HG03342 (cell line): ENCODE results near the gene OCA2.
"Not testable (repeated sequence)": the region's sequence is repeated elsewhere in the genome, so short reads cannot be mapped to it uniquely, and the experiment has no call there.

Experiments
- ATAC-seq: cut with Tn5 transposase; IDR thresholded peaks from one replicate; pipeline ENCODE4 v1.9.1; 2021; ENCODE audit warnings: mild to moderate bottlenecking, moderate library complexity; ENCODE audit not compliant: unreplicated experiment

The OCA2 gene

GRCh38 chr15:28098766-28099554 is at the start of gene OCA2:
Gene OCA2, minus strand, starts transcription at chr15:28099315. Its CDS starts 17,441 bp downstream, at chr15:28081874.
- no peak for ATAC-seq

DNA sequence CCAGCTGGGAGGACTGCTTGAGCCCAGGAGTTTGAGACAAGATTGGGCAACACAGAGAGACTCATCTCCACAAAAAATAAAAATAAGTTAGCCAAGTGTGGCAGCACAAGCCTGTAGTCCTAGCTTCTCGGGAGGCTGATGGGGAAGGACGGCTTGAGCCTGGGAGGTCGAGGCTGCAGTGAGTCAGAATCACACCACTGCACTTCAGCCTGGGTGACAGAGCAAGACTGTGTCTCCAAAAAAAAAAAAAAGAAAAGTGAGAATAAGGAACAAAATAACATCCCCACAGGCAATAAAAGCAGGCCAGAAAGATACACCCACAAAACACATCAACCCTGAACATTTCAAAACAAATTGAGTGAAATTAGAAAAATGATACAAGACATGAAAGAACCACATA is 48.7 kb upstream of the OCA2 start:
- no peak for ATAC-seq

DNA sequence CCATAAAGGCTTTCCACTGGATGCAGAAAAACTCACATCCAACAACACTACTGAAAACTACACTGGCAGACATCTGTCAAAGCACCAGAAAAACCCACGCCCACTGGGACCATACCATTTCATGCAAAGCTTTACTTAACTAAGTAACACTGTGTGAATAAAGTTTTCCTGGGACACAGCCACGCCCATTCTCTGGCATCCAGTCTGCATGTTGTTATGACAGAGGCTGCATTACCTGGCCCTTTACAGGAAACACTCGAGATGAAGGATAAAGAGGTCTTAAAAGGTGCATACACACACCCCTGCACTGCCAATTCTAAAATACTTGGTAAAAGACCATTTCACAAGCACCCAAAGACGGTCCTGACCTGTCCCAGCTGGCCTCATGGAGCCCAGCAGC is 46.3 kb upstream of the OCA2 start:
- not testable (repeated sequence) for ATAC-seq

- no peak for ATAC-seq
These were observed 40.9 kb upstream of the OCA2 start for GRCh38 chr15:28140062-28140461.

DNA sequence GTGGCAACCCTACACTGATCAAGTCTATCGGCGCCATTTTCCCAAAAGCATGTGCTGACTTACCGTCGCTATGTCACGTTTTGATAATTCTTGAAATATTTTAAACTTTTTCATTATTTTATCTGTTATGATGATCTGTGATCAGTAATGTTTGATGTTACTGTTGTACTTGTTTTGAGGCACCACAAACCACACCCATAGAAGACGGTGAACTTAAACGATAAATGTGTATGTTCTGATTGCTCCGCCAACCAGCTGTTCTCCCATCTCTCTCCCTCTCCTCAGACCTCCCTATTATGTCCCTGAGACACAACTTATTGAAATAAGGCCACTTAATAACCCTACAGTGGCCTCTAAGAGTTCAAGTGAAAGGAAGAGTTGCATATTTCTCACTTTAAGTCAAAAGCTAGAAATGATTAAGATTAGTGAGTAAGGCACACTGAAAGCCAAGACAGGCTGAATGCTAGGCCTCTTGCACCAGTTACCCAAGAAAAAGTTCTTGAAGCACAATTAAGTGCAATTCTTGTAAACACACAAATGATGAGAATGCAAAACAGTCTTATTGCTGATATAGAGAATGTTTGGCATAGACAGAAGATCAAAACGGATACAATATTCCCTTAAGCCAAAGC is 38.4 kb upstream of the OCA2 start:
- ATAC-seq: not testable (repeated sequence)

- peak; percentile 99 for ATAC-seq
These were observed 37.3 kb upstream of the OCA2 start for GRCh38 chr15:28136236-28136904.

DNA sequence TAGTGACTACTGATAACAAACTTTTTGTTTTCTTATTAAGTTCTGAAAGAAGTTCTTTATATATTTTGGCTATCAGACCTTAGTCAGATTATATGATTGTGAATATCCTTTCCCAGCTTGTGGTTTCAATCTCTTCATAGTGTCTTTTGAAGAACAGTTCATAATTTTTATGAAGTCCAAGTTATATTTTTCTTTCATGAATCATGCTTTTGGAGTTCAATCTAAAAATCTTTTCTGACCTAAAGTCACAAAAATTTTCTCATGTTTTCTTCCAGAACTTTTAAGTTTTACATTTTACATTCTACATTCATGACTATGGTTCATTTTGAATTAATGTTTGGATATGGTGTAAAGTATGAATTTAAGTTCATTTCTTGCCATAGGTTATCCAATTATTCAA is 34.2 kb upstream of the OCA2 start:
- no peak for ATAC-seq

GRCh38 chr15:28132524-28133275 is 33.6 kb upstream of the OCA2 start:
- no peak for ATAC-seq

DNA sequence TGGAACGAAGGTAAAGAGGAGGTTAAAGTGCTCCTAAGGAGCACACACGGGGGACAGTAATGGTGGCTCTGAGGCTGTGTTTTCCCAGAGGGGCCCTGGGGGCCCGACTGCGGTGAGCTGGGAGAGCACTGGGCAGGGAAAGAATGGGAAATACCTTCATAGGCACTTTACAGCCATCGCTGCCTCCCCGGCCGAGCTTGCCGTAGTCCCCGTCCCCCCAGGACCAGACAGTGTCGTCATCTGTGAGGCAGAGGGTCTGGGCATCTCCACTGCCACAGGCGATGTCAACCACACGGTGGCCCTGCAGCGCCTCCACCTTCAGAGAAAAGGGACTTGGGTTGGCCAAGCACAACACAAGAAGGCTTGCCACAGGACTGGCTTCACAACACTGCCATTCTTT is 32.8 kb upstream of the OCA2 start:
- no peak for ATAC-seq

- no peak for ATAC-seq
These were observed 32.3 kb upstream of the OCA2 start for GRCh38 chr15:28131400-28131799.

DNA sequence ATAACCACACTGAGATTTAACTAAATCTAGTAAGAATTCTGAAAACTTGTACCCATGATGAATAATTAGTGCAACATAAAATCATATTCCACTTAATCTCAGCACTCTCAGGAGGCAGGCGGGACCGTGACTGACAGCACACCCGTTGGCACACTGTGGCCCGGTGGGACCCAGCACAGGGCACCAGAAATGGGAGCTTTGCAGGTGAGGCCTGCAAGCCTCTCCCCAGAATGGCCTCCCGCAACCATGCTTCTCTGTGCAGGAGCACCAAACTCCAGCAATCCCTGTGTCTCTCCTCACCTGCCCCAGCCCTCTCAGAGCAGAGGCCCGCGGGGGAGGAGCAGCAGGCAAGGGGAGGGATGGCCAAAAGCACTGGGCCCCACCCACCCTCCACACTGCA is 31.5 kb upstream of the OCA2 start:
- no peak for ATAC-seq

DNA sequence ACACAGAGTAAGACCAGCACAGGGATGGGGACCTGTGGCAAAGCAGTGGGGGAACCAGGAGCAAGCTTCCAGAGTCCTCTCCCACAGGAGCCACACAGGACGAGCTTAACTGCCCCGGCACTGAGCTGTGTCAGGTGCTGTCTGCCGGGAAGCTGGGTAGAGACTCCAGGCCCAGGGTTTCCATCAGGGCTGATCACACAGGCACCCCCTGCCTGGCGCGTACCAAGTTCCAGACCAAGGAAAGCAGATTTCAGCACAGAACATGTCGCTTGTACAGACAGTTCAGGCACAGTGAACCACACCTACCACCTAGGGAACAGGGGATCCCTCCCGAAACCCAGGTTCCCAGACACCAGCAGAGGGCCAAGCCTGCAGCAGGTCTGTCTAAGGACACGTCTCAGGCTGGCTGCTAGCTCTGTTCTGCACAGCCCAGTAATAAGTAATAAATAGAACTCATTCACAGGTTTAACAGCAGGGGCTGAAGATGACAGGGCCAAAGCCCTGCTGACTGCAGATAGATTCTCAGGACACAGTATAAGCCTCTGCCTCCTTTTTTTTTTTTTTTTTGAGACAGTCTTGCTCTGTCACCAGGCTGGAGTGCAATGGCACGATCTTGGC is 30.2 kb upstream of the OCA2 start:
- no peak for ATAC-seq

GRCh38 chr15:28128031-28128430 is 28.9 kb upstream of the OCA2 start:
- no peak for ATAC-seq

DNA sequence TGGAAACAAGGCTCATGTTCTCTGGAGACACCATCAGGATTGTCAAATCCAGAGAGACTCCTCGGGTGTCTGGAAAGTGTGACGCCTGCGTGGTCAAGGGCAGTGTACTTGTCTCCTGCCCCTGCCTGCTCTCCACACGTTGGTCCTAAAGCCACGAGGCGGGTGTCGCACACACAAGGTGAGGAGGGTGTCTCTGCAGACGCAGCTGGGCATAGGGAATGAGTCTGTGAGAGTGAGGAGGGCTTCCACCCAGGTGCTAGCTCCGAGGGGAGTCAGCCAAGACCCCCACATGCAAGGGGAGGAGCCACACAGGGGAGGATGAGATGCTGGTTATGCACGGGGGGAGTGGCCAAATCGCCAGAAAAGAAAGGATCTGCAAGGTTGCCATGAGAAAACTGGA is 27.9 kb upstream of the OCA2 start:
- ATAC-seq: no peak

- ATAC-seq: no peak
These were observed 26.8 kb upstream of the OCA2 start for GRCh38 chr15:28125673-28126651.

DNA sequence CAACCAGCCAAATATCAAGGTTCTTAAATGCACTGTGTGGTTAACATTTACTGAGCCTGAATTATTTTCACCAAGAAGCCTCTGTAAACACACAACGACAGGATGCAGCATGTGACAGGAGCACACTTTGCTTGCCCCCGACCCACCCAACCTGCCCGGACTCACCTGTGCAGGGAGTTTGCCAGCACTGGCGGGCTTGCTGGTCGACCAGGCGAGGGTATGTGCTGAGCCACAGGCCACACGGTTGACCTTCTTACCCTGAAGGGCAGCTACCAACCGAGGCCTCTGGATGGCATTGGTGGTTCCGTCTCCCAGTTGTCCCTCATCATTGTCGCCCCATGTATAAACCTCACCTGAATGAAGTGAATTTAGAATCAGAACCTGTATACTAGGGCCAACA is 25.7 kb upstream of the OCA2 start:
- no peak for ATAC-seq

GRCh38 chr15:28123408-28124023 is 24.4 kb upstream of the OCA2 start:
- ATAC-seq: no peak

GRCh38 chr15:28122038-28122949 is 23.2 kb upstream of the OCA2 start:
- ATAC-seq: no peak
